H1 (cell line): ENCODE data around the gene INPP5B. TPM values are rescaled to one million over a fixed set of nuclear protein-coding genes. Genes with fewer than 3 reads are reported as not detected.

Source experiments
- ASH2L ChIP-seq: fragments of 200-600, 300-600 bp; sonication (generic); IDR thresholded peaks from one replicate; pipeline ENCODE4 v1.7.1; 2017; ENCODE audit warnings: low read length
- BACH1 ChIP-seq: IDR thresholded peaks from 2 replicates; pipeline ENCODE4 v1.6.1; 2012; ENCODE audit warnings: low read length, improper control_type of control experiment
- CHD7 ChIP-seq: fragments of 300-600 bp; sonication (generic); IDR thresholded peaks from 2 replicates; pipeline ENCODE4 v1.7.1; 2012; ENCODE audit warnings: low read length, moderate library complexity, mild to moderate bottlenecking, inconsistent platforms; ENCODE audit not compliant: insufficient replicate concordance
- EP300 ChIP-seq, 2 experiments: IDR thresholded peaks; 1 replicate in 1 of 2; 2 replicates in 1 of 2; pipeline ENCODE4 v1.6.1; 2011 to 2012; ENCODE audit warnings: low read depth in 2 of 2, low read length in 2 of 2, mild to moderate bottlenecking in 2 of 2, borderline replicate concordance in 1 of 2, inconsistent platforms in 1 of 2, moderate library complexity in 1 of 2
- EZH2 ChIP-seq: fragments of 200-600 bp; sonication (generic); IDR thresholded peaks from 2 replicates; pipeline ENCODE4 v1.7.1; 2012; ENCODE audit warnings: low read depth, mild to moderate bottlenecking, moderate library complexity, low read length, inconsistent platforms; ENCODE audit not compliant: severe bottlenecking
- FOSL1 ChIP-seq: IDR thresholded peaks from 2 replicates; pipeline ENCODE4 v1.6.1; 2011; ENCODE audit warnings: mild to moderate bottlenecking, low read depth, low read length, moderate library complexity; ENCODE audit not compliant: insufficient read depth
- GTF2F1 ChIP-seq: IDR thresholded peaks from 2 replicates; pipeline ENCODE4 v1.6.1; 2012; ENCODE audit warnings: low read depth, low read length, improper control_type of control experiment, borderline replicate concordance
- SIN3A ChIP-seq, 2 experiments: IDR thresholded peaks in 1 of 2; conservative IDR thresholded peaks in 1 of 2; 2 replicates each; pipeline ENCODE4 v1.6.1; 2011 to 2012; ENCODE audit warnings: low read length in 2 of 2, improper control_type of control experiment in 1 of 2, low read depth in 1 of 2, mild to moderate bottlenecking in 1 of 2
- polyA plus RNA-seq, 7 experiments: library from polyadenylated mRNA; depleted of rRNA in 3 of 7; stranded (reverse) in 5 of 7; unstranded in 2 of 7; fragments of >200 nt in 5 of 7; fragments of 200-250 nt in 2 of 7; gene quantifications; 1 replicate in 5 of 7; 2 replicates in 1 of 7; 4 replicates in 1 of 7; pipeline versions ENCODE4 v1.2.1 to v1.2.3, GENCODE V29; 2011 to 2013; ENCODE audit warnings: missing spikeins in 2 of 7, mixed read lengths in 2 of 7
- total RNA-seq: library from RNA; stranded (reverse); fragmentation: NEBNext Ultra II Directional; extraction: Animal tissue kit (Norgen Biotek cat#: 25700); gene quantifications from 2 replicates; pipeline ENCODE4 v1.2.1, GENCODE V29; 2021

INPP5B gene
- total and polyA plus RNA-seq, 2 of the 8 experiments (the other 6 are each of a cell fraction or from before 2014, with no cell fraction given), result 14.0 to 23.7 TPM

- TF ChIP-seq CHD7 (no peak), EP300 (IDR thresholded peaks at IDR 0.05; ENCODE audit: borderline replicate concordance in 1 of 2, low read depth in 2 of 2, low read length in 2 of 2) (no peak), FOSL1 (no peak), ASH2L (no peak), GTF2F1 (no peak), SIN3A (conservative IDR thresholded peaks at IDR 0.05 in 1 of 2, IDR thresholded peaks at IDR 0.05 in 1 of 2; ENCODE audit: low read depth in 1 of 2, low read length in 2 of 2) (no peak), EZH2 (no peak), BACH1 (no peak)
Measured at GRCh38 chr1:37892151-37893047, 54.5 kb downstream of the INPP5B start (continued).
